Middle frontal gyrus (tissue), 1 donor: Measurements from ENCODE around the gene SH3RF3.

Experiments
- DNase-seq: peaks from one replicate; pipeline ENCODE4 v3.0.0-alpha.2; 2015; ENCODE audit warnings: low spot score; ENCODE audit errors: extremely low spot score

SH3RF3 gene

GRCh38 chr2:109463236-109463635 is 334.2 kb downstream of the SH3RF3 start:
- no peak for DNase-seq

DNA sequence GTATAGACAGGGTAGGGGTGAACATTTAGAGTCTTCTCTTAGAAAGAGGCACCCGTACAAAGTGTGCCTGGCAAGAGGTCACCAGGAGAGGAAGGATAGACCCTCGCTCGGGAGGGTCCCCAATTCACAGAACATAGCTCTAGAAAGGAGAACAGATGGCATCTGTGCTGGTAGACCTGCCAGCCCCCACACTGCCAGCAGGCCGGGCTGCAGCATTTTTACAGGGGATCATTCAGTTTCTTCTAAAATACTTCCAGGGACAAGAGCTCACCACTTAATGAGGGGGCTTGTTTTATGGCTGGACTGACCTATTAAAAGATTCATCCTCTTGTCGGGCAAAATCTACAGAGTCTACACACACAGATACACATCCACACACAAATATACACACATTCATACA is 334.9 kb downstream of the SH3RF3 start:
- DNase-seq = no peak

DNA sequence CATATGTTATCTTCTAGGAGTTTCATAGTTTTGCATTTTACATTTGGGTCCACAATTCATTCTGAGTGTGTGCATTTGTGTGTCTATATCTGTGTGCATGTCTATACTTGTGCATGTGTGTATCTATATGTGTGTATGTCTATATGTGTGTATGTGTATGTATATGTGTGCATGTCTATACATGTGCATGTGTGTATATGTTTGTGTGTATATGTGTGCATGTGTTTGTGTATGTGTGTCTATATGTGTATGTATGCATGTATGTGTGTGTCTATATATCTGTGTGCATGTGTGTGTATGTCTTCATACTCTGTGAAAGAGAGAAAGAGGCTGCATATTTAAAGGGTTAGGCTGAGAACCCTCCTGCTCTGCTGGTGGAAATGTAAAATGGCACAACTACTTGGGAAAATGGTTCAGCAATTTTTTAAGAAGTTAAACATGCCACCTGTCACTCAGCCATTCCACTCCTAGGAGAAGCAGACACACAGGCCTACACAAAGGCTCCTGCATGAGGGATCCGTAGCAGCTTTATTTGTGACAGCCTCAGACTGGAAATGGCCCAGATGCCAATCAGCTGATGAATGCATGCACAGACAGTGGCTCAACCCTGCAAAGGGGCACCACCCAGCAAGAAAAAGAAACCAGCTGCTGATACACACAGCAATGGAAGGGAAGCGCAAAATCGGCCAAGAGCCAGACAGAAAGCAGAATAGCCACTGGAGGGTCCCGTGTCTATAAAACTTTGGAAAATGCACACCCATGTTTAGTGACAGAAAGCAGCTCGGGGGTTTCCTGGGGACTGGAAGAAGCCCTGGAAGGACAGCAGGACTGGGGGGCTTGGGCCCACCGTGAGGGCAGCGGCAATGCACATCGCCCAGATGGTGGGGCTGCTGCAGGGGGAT is 337.9 kb downstream of the SH3RF3 start:
- DNase-seq = no peak

- DNase-seq = no peak
These were observed 338.7 kb downstream of the SH3RF3 start for GRCh38 chr2:109467701-109468100.

- no peak for DNase-seq
These were observed 339.9 kb downstream of the SH3RF3 start for GRCh38 chr2:109468893-109469292.

DNA sequence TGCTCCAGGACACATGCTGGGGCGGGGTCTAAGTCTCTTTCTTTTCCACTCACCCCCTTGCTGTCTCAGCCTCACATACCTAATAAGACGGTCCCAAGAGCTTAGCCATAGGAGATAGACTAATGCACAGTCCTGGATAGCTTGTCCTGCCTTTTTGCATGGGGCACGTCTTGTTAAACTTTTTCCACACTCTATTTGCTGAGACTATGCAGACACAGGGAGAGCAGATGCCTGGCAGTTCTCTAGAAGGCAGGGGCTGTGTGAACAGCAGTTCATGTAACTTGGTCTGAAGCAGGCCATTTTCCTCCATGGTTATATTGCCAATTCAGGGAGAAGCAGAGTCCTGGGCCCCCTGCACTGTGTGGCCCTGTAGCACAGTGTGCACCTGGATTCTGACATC is 342.7 kb downstream of the SH3RF3 start:
- DNase-seq = no peak

DNA sequence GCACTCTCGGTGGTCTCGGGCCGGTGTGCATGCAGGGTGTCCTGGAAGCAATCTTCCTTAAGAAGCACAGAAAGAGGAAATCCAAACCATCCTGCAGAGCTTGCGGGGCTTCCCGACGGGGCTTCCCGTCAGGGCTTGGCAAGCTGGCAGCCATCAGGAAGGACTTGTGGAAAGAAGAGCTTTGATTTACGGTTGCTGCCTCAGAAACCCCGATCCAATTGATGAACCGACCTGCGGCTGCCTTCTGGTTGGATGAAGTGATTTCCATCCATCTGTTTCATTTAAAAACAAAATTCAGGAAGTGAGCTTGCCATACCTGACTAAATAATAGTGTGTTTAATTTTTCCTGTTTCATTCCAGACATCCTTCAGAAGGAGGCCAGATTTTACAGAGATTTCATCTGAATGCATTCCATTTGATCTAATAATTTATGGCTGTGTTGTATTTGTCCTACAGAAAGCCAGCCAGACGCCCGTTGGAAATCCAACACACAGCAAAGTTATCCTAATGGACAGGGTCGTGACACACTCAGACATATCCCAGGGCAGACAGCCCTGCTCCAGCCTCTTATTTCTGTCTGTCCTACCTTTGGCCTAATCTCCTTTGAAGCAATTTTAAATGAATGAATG is 343.4 kb downstream of the SH3RF3 start:
- DNase-seq = no peak

- no peak for DNase-seq
These were observed 344.0 kb downstream of the SH3RF3 start for GRCh38 chr2:109472974-109473373.

DNA sequence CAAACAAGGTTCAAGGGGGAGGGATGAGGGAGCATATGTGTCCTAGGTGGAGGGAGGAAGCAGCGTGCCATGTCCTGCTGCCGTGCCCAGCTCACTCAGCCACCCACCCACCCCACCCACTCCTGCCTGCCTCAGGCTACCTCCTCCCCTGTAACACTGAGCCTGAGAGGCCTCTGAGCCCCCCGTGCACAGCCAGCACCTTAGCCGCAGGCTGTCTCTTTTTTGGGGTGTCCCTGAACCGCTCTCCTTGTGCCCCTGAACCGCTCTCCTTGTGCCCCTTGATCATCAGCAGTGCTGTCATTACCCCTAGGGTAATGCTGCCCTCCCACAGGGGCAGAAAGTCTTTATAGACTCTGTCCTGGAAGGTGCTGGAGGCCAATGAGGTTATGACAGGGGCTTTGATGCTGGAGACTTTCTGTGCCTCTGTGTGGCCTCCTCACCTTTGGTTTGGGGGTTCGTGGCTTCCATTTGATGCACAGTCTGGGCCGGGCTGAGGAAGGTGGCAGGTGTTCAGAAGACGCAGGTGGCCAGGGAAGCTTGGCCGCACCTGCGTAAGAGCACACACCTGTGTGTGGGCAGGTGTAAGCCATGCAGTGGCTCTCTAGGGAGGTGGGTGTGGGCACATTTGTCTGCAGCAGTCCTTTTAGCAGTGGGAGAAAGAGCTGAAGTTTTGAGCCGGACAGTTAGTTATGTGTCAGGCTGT is 344.8 kb downstream of the SH3RF3 start:
- DNase-seq = no peak

GRCh38 chr2:109474319-109474825 is 345.4 kb downstream of the SH3RF3 start:
- DNase-seq = no peak

DNA sequence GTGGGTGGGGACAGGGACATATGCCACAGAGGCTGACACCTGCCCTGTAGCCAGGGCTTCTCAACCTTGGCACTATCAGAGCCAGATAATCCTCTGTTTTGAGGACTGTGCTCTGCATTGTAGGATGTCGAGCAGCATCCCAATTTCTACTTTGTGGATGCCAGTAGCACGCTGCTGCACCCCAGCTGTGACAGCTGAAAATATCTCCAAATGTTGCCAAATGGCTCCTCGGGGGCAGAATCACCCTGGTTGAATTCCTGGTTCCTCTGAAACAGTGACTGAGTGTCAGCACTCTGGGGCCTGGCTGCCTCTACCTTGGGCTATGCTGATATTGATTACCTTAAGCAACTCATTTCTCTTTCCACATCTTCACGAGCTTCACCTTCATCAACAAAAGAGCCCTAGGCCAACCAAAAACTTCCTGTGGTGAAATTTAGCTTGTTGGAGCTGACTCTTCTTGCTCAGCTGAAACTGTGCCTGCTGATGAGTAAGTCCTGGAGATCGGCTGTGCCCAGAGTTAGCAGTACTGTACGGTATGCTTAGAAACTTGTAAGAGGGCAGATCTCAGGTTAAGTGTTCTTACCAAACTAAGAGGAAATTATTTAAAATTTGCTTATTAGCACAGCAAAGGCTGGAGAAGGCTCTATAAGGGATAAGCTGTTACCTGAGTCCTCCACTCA is 346.7 kb downstream of the SH3RF3 start:
- no peak for DNase-seq

DNA sequence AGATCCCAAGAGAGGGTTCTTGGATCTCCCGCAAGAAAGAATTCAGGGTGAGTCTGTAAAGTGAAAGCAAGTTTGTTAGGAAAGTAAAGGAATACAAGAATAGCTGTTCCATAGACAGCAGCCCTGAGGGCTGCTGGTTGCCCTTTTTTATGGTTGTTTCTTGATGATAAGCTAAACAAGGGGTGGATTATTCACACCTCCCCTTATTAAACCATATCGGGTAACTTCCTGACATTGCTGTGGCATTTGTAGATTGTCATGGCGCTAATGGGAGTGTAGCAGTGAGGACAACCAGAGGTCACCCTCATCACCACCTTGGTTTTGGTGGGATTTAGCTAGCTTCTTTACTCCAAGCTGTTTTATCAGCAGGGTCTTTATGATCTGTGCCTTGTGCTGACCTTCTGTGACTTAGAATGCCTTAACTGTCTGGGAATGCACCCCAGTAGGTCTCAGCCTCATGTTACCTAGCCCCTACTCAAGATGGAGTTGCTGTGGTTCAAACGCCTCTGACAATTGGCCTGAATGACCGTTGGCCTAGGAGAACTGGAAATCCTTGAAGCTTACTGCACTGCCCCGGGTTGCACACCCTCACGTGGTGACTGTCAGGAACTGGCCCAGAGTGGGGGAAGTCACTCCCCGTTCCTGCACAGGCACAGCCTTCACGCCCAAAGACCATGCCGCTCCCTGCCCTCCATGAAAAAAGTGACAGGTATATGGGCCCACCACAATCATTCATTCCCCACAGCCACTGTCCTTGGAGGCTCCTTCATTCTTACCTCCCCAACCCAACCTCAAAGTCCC is 347.8 kb downstream of the SH3RF3 start:
- DNase-seq = no peak

- DNase-seq = no peak
These were observed 350.0 kb downstream of the SH3RF3 start for GRCh38 chr2:109478906-109479493.

- no peak for DNase-seq
These were observed 350.8 kb downstream of the SH3RF3 start for GRCh38 chr2:109479804-109480203.

DNA sequence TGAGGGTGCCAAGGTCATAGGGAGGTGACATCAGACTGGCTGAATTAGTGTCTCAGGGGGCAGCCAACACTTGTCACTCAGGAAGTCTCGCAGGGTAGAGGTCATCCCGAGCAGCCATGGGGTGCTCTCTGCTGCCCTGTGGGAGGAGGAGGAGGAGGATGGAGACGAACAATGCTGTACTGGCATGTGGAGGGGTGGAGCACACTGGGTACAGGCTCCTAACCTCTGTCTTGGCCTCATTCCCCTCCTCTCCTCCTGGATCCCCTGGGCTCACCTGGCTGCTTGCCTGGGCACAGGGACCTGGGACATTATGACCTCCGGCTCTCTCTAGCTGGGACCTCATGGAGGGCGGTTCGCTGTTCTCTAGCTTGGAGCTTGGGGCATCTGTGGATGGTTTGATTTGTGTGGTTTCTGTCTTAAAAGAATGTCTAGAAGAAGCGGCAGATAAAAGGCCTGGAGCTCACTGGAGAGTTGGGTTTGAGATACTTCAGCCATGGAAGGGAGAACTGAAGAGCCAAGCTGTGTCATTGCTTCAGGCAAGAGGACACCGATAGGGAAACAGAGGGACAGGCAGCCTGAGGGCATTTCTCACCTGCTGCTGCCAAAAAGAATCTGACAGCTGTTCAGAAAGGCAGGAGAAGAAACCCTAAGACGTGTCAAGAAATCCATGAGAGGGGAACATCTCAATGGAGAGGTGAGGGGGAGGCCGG is 351.6 kb downstream of the SH3RF3 start:
- no peak for DNase-seq

DNA sequence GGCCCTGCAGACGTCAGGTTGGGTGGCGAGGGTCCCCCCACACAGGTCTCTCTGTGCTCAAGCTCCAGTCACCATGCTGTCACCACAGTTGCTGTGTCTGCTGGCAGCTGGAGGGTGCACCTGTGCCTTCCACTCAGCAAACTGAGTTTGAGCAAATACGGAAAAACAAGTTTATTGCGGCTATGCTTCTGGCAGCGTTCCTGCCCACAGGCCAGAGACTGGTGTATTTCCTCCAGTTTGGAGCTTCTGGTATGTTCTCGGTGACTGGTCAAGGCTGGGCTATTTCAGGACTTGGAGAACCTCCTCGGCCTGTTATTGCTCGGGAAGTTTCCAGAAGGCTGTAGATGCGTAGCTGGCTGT is 352.2 kb downstream of the SH3RF3 start:
- DNase-seq = no peak

- DNase-seq = no peak
These were observed 352.6 kb downstream of the SH3RF3 start for GRCh38 chr2:109481599-109481998.

GRCh38 chr2:109482361-109482861 is 353.4 kb downstream of the SH3RF3 start:
- no peak for DNase-seq

- no peak for DNase-seq
These were observed 357.9 kb downstream of the SH3RF3 start for GRCh38 chr2:109486711-109487535.
